LNCAP (cell line): ENCODE results near the gene ERMARD.

Experiments
- TF ChIP-seq, protein P1 (sequence below): fragments of 450-650 bp; IDR thresholded peaks from 2 replicates; pipeline ENCODE4 v1.5.1; 2017; ENCODE audit warnings: mild to moderate bottlenecking

The ERMARD gene

DNA sequence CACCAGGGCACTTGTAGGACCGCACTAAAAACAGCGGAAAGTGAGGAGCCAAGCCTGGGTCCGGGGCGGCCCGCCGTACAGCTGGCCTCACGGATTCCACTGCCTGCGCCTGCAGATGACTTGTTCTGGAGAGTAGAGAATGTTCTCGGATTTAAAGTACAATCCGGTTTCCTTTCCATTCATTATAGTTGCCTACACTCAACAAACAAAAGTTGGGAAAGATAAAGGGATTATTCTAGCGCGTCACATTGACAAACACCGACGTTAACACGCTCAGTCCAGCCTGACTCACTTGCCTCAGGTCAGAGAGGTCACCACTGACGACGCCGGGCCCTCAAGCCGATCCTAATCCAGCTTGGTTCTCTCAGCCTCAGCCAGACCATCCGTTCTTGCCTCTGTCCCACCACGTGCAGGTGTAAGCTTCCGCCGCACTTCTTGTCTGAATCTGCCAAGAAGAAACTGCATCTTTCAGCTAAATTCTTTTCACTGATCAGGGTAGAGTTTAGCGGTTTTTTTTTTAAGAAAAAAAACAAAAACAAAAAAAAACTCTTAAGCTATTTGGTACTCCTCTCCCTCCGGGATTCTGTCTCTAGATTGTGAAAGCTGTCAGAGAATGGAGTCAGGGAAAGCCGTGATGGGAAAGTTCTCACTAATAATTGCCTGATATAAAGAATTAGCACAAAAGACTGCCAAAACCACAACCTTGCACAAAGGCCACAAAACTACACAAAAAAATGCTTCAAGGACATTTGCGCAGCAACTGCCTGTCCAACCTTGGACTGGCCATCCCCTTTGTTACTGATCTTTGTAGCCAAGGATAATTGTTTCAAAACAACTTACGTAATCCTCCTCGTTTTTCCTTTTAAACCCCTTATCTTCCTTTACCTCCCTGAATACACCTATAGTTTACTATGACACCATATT is 26.0 kb upstream of the ERMARD start:
- TF ChIP-seq, protein P1, sequence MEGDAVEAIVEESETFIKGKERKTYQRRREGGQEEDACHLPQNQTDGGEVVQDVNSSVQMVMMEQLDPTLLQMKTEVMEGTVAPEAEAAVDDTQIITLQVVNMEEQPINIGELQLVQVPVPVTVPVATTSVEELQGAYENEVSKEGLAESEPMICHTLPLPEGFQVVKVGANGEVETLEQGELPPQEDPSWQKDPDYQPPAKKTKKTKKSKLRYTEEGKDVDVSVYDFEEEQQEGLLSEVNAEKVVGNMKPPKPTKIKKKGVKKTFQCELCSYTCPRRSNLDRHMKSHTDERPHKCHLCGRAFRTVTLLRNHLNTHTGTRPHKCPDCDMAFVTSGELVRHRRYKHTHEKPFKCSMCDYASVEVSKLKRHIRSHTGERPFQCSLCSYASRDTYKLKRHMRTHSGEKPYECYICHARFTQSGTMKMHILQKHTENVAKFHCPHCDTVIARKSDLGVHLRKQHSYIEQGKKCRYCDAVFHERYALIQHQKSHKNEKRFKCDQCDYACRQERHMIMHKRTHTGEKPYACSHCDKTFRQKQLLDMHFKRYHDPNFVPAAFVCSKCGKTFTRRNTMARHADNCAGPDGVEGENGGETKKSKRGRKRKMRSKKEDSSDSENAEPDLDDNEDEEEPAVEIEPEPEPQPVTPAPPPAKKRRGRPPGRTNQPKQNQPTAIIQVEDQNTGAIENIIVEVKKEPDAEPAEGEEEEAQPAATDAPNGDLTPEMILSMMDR = no peak

DNA sequence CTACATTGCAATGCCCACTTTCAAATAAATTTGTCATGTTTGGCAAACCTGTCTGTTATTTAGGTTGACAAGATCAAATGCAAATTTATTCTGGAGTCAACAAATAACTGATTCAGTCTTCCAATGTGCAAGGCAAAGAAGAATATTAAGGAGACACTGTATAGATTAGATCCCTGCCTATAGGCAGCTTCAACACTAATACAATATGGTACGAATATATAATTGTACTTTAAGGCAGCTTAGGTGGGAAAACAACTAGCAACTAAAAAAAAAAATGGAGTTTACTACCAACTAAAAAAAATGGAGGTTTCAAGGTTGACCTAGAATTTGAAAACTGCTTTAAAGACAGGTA is 25.4 kb upstream of the ERMARD start:
- TF ChIP-seq, protein P1 = no peak

DNA sequence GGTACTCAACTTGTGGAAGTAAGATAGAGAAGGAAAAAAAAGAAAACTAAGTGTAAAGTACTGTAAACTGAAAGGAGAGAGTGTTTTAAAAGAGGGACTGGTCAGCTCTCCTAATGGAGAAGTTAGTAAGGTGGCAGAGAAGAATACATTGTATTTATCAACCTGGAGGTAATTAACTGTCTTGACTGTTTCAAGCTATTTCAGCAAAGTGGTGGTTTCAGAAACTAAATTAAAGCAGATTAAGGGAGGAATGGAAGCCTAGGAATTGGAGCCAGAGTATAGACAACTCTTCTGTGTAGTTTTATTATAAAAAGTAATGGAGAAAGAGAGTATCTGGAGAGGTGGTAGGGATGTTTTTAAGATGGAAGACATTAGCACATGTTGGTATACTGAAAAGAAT is 24.5 kb upstream of the ERMARD start:
- TF ChIP-seq, protein P1 = no peak

GRCh38 chr6:169729961-169730360 is 21.5 kb upstream of the ERMARD start:
- TF ChIP-seq, protein P1 = no peak

DNA sequence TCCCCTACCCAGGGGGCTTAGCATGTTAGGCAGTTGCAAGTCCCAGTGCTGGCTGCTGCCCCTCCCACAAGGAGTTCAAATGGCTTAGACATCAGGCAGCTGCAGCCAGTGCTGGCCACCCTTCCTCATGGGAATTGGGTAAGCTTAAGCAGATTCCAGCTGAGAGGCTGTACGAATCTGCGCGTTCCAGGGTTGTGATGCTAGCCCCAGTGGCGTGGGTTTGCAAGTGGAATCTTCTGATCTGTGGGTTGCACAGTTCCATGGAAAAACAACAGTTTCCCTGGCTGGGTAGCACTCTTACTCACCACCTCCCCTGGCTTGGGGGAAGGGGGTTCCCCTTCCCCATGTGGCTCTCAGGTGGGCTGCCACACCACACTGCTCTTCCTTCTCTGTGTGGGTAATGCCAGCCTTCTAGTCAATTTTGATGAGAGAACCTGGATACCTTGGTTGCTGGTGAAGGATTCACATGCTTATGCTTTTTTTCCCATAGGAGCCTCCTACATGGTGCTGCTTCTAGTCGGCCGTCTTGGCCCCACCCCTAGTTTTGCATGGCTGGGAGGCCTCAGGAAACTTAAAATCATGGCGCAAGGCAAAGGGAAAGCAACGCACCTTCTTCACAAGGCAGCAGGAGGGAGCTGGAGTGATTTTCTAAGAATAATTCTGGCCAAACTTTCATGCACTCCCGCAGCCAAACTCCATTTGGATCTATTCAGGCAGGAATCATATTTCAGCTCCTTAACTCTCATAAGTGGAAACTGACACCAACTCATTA is 13.0 kb upstream of the ERMARD start:
- TF ChIP-seq, protein P1 = no peak

DNA sequence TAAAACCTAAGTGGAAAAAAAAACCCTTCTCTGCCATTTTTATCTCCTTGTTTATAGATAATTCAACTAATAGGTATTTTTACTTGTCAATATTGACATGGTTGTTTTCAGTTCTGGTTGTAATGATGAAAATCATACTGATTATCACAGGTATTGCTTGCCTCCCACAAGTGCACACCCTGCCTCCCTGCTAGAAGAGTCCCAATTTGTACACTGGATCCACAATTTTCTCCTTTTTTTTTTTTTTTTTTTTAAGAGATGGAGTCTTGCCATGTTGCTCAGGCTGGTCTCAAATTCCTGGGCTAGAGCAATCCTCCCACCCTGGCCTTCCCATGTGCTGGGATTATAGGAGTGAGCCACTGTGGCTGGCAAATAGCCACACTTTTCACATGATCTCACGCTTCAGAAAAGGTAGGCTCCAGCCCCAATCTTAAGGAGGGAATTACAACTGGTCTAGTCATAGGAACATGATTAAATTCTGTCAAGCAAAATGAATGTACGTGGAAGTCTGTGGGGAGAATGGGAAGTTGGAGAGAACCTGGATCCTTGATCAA is 12.4 kb upstream of the ERMARD start:
- TF ChIP-seq, protein P1 = no peak

DNA sequence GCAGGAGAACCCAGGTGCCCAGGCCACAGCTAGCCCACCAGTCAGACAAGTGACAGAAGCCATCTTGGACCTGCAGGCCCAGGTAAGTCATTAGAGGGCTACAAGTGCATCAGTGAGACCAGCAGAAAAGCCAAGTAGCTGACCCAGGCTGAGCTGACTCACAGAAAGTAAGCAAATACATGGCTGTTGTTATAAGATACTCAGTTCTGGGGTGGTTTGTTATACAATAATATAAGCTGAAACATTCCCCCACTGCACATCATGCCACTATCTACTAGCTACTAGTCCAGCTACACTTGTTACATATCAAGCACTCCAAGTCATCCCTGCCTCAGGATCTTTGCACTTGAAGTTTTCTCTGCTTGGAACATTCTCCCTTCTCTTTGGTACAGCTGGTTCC is 10.1 kb upstream of the ERMARD start:
- TF ChIP-seq, protein P1 = no peak
